ENCODE data around the gene MANSC1. TPM values are rescaled to one million over a fixed set of nuclear protein-coding genes. Genes with fewer than 3 reads are reported as not detected.
A peak's percentile ranks its signal among the peaks of the same experiment; 100 is the strongest.

Gene MANSC1
- total RNA-seq, 1 donor from 2014 or later = 16.2 TPM

GRCh38 chr12:12333407-12334366 is 16.4 kb downstream of the MANSC1 start:
- intact Hi-C loops (cut with DNase I) = loop anchor here (2.0 kb wide), 1 partner anchor 253 kb away; no protein-coding TSS in a partner anchor
- no peak for DNase-seq (ENCODE audit: extremely low spot score in 2 of 2)
- H3K27ac ChIP-seq = peak overlapping the region; percentile 17
- H3K4me1 ChIP-seq = peaks cover 32% of the 10 kb centered on the region
- H3K9me3 ChIP-seq = no peaks in the 10 kb centered on the region
- no peaks in the 10 kb centered on the region for H3K27me3 ChIP-seq
- H3K4me3 ChIP-seq = no peak overlapping the region
- H3K36me3 ChIP-seq = no peaks in the 10 kb centered on the region
- TF ChIP-seq POLR2AphosphoS5 (IDR thresholded peaks at IDR 0.05; ENCODE audit: insufficient read depth in 1 of 2, low read depth in 1 of 2) (no peak), CTCF (IDR thresholded peaks at IDR 0.05) (no peak), POLR2A (IDR thresholded peaks at IDR 0.05) (no peak)

- Histone ChIP-seq H3K4me1 (peaks cover 32% of the 10 kb centered on the region), H3K36me3 (no peaks in the 10 kb centered on the region), H3K27ac (no peak overlapping the region), H3K4me3 (no peak overlapping the region), H3K27me3 (no peaks in the 10 kb centered on the region), H3K9me3 (no peaks in the 10 kb centered on the region)
- intact Hi-C loops (cut with DNase I) = no loop called here
- TF ChIP-seq CTCF (IDR thresholded peaks at IDR 0.05) (no peak), POLR2A (IDR thresholded peaks at IDR 0.05) (no peak), POLR2AphosphoS5 (IDR thresholded peaks at IDR 0.05; ENCODE audit: insufficient read depth in 1 of 2, low read depth in 1 of 2) (no peak)
- DNase-seq (ENCODE audit: extremely low spot score in 2 of 2) = no peak
Measured at GRCh38 chr12:12331896-12332295, 18.1 kb downstream of the MANSC1 start.

- intact Hi-C loops (cut with DNase I) = no loop called here
- Histone ChIP-seq H3K27me3 (no peaks in the 10 kb centered on the region), H3K27ac (no peak overlapping the region), H3K4me1 (peaks cover 32% of the 10 kb centered on the region), H3K36me3 (no peaks in the 10 kb centered on the region), H3K9me3 (no peaks in the 10 kb centered on the region), H3K4me3 (no peak overlapping the region)
- DNase-seq (ENCODE audit: extremely low spot score in 2 of 2) = no peak
- no peak for TF ChIP-seq POLR2A (IDR thresholded peaks at IDR 0.05)
- no peak for TF ChIP-seq CTCF (IDR thresholded peaks at IDR 0.05)
- TF ChIP-seq POLR2AphosphoS5 (IDR thresholded peaks at IDR 0.05; ENCODE audit: insufficient read depth in 1 of 2, low read depth in 1 of 2) = no peak
Measured at GRCh38 chr12:12331244-12331771, 18.7 kb downstream of the MANSC1 start.

GRCh38 chr12:12327802-12328201 is 22.2 kb downstream of the MANSC1 start:
- no peak overlapping the region for H3K27ac ChIP-seq
- no peak overlapping the region for H3K4me3 ChIP-seq
- no peaks in the 10 kb centered on the region for H3K36me3 ChIP-seq
- no peak for DNase-seq (ENCODE audit: extremely low spot score in 2 of 2)
- intact Hi-C loops (cut with DNase I) = no loop called here
- H3K27me3 ChIP-seq = no peaks in the 10 kb centered on the region
- TF ChIP-seq CTCF (IDR thresholded peaks at IDR 0.05) (peak; percentile 39 to 59 (median 43)), POLR2AphosphoS5 (IDR thresholded peaks at IDR 0.05; ENCODE audit: insufficient read depth in 1 of 2, low read depth in 1 of 2) (peak in 1 of 2 donors; percentile 18), POLR2A (IDR thresholded peaks at IDR 0.05) (no peak)
- H3K9me3 ChIP-seq = no peaks in the 10 kb centered on the region
- peaks cover 24% of the 10 kb centered on the region for H3K4me1 ChIP-seq

- Histone ChIP-seq H3K4me3 (no peak overlapping the region), H3K4me1 (peaks cover 10% of the 10 kb centered on the region), H3K9me3 (no peaks in the 10 kb centered on the region), H3K27me3 (no peaks in the 10 kb centered on the region), H3K27ac (no peak overlapping the region), H3K36me3 (no peaks in the 10 kb centered on the region)
- TF ChIP-seq CTCF (IDR thresholded peaks at IDR 0.05) = no peak
- no peak for TF ChIP-seq POLR2AphosphoS5 (IDR thresholded peaks at IDR 0.05; ENCODE audit: insufficient read depth in 1 of 2, low read depth in 1 of 2)
- TF ChIP-seq POLR2A (IDR thresholded peaks at IDR 0.05) = no peak
- no peak for DNase-seq (ENCODE audit: extremely low spot score in 2 of 2)
- intact Hi-C loops (cut with DNase I) = no loop called here
Measured at GRCh38 chr12:12326262-12326661, 23.8 kb downstream of the MANSC1 start.

Measured in vagina (tissue), 2 donors.